GM10248 (cell line): Measurements from ENCODE around the gene NSD2.

ENCODE experiments used
- CTCF ChIA-PET: fragments of 300-600 bp; sonication (Branson Sonifier 250); formaldehyde crosslinking; extraction: SDS; loops from one replicate; lab custom pipeline; 2021; ENCODE audit warnings: antibody characterized with exemption; lab: Yijun Ruan, JAX
- POLR2A ChIA-PET: fragments of 350-650 bp; sonication (Branson Sonifier 250); formaldehyde crosslinking; extraction: SDS; loops from one replicate; lab custom pipeline; 2020; ENCODE audit warnings: antibody characterized with exemption; lab: Yijun Ruan, JAX
- DNase-seq: peaks from one replicate; pipeline ENCODE4 v3.0.0; 2012; ENCODE audit errors: extremely low spot score
- CTCF ChIP-seq: IDR thresholded peaks from 2 replicates; pipeline ENCODE4 v1.5.1; 2012; ENCODE audit warnings: mild to moderate bottlenecking, low read depth; ENCODE audit errors: extremely low read depth, missing control alignments, control extremely low read depth

NSD2 gene

GRCh38 chr4:1980561-1981041, 109.4 kb downstream of the NSD2 start:
- CTCF ChIA-PET = no interaction called here
- no peak for DNase-seq
- no peak for TF ChIP-seq CTCF
- POLR2A ChIA-PET = interaction anchor here (0.6 kb wide), 1 partner anchor 14 kb away, joined by 4 read pairs; no protein-coding TSS in a partner anchor

GRCh38 chr4:1981251-1982058, 110.3 kb downstream of the NSD2 start:
- no peak for DNase-seq
- ChIA-PET POLR2A (interaction anchor here (0.6 kb wide), 1 partner anchor 13 kb away, joined by 4 read pairs; no protein-coding TSS in a partner anchor), CTCF (no interaction called here)
- no peak for TF ChIP-seq CTCF

GRCh38 chr4:1982124-1983052, 111.2 kb downstream of the NSD2 start:
- POLR2A ChIA-PET = no interaction called here
- TF ChIP-seq CTCF = no peak
- DNase-seq = no peak
- CTCF ChIA-PET = no interaction called here

GRCh38 chr4:1983053-1983845, 112.1 kb downstream of the NSD2 start:
- no peak for TF ChIP-seq CTCF
- ChIA-PET CTCF (interaction anchor here (1.0 to 1.5 kb wide), 2 partner anchors 12 to 173 kb away, joined by 3 read pairs; no protein-coding TSS in a partner anchor), POLR2A (no interaction called here)
- DNase-seq = no peak

GRCh38 chr4:1983846-1984405, 112.7 kb downstream of the NSD2 start:
- POLR2A ChIA-PET = no interaction called here
- DNase-seq = no peak
- CTCF ChIA-PET = interaction anchor here (1.0 to 1.5 kb wide), 2 partner anchors 12 to 174 kb away, joined by 3 read pairs; no protein-coding TSS in a partner anchor
- no peak for TF ChIP-seq CTCF
